Loucy (cell line): ENCODE results near the gene PTPA.

Source experiments
- H2AFZ ChIP-seq: fragments of 200-600 bp; sonication (generic); 2 replicates; pipeline ENCODE4 v1.6.0; 2016; ENCODE audit warnings: antibody characterized with exemption, mild to moderate bottlenecking, low read length, moderate library complexity
- H3F3A ChIP-seq: fragments of 200-600 bp; 2 replicates; pipeline ENCODE4 v1.6.0; 2016; ENCODE audit warnings: antibody characterized with exemption, low read depth, mild to moderate bottlenecking
- H3K27me3 ChIP-seq: fragments of 200-600 bp; sonication (generic); 2 replicates; pipeline ENCODE4 v1.6.1; 2014; ENCODE audit warnings: low read length, mild to moderate bottlenecking; ENCODE audit not compliant: insufficient read depth, poor library complexity, severe bottlenecking
- H3K36me3 ChIP-seq: fragments of 200-600 bp; sonication (generic); 2 replicates; pipeline ENCODE4 v1.6.1; 2016; ENCODE audit warnings: low read length; ENCODE audit not compliant: insufficient read depth
- H3K4me1 ChIP-seq: fragments of 200-600 bp; sonication (generic); 2 replicates; pipeline ENCODE4 v1.5.1; 2014; ENCODE audit warnings: low read length, mild to moderate bottlenecking; ENCODE audit not compliant: insufficient read depth, poor library complexity, severe bottlenecking
- H3K4me2 ChIP-seq: fragments of 200-600 bp; sonication (generic); 2 replicates; pipeline ENCODE4 v1.6.0; 2014; ENCODE audit warnings: antibody characterized with exemption, low read length, low read depth, mild to moderate bottlenecking; ENCODE audit not compliant: poor library complexity, severe bottlenecking
- H3K4me3 ChIP-seq: fragments of 200-600 bp; sonication (generic); 2 replicates; pipeline ENCODE4 v1.5.1; 2014; ENCODE audit warnings: low read length, mild to moderate bottlenecking, mixed read lengths; ENCODE audit not compliant: poor library complexity, severe bottlenecking
- H3K79me2 ChIP-seq: fragments of 200-600 bp; sonication (generic); 2 replicates; pipeline ENCODE4 v1.6.1; 2014; ENCODE audit warnings: low read length; ENCODE audit not compliant: insufficient read depth
- H3K9ac ChIP-seq: fragments of 200-600 bp; sonication (generic); 2 replicates; pipeline ENCODE4 v1.6.0; 2014; ENCODE audit warnings: mild to moderate bottlenecking, low read depth, low read length, moderate library complexity; ENCODE audit not compliant: poor library complexity, severe bottlenecking
- H3K9me2 ChIP-seq: fragments of 200-600 bp; sonication (generic); replicated peaks from 2 replicates; pipeline ENCODE4 v1.6.1; 2016; ENCODE audit warnings: low read depth, low read length, mixed read lengths
- H3K9me3 ChIP-seq: fragments of 200-600 bp; sonication (generic); 2 replicates; pipeline ENCODE4 v1.6.1; 2014; ENCODE audit warnings: mild to moderate bottlenecking, antibody characterized with exemption, low read length, low read depth; ENCODE audit not compliant: insufficient read depth
- H4K20me1 ChIP-seq: fragments of 200-600 bp; sonication (generic); 2 replicates; pipeline ENCODE4 v1.6.0; 2014; ENCODE audit warnings: antibody characterized with exemption, low read length, mild to moderate bottlenecking; ENCODE audit not compliant: insufficient read depth, poor library complexity, severe bottlenecking
- CTCF ChIP-seq: fragments of 200-600 bp; sonication (generic); conservative IDR thresholded peaks from 2 replicates; pipeline ENCODE4 v1.5.1; 2014; ENCODE audit warnings: mild to moderate bottlenecking, antibody characterized with exemption, low read length
- EZH2phosphoT487 ChIP-seq: fragments of 200-600 bp; IDR thresholded peaks from 2 replicates; pipeline ENCODE4 v1.6.1; 2018; ENCODE audit warnings: antibody characterized with exemption, mild to moderate bottlenecking, moderate library complexity, borderline replicate concordance

PTPA gene

GRCh38 chr9:129110740-129111527 is at the start of gene PTPA, which contains the start of gene CRAT:
PTPA (plus strand) TSS chr9:129111415; CDS start chr9:129111601, 186 bp downstream.
CRAT (minus strand) TSS chr9:129110793; CDS start chr9:129110509, 284 bp downstream.
- no peaks in the 10 kb centered on the region for H3K9me3 ChIP-seq
- peaks cover 45% of the 10 kb centered on the region for H3K79me2 ChIP-seq
- H2AFZ ChIP-seq, result peak within 1 kb of the TSS; percentile 89
- H4K20me1 ChIP-seq, result peaks cover 5% of the 10 kb centered on the region
- H3K9me2 ChIP-seq, result no peaks in the 10 kb centered on the region
- peaks cover 10% of the 10 kb centered on the region for H3K4me1 ChIP-seq
- peak within 1 kb of the TSS; percentile 91 for H3K4me3 ChIP-seq
- no peaks in the 10 kb centered on the region for H3F3A ChIP-seq
- no peaks in the 10 kb centered on the region for H3K27me3 ChIP-seq
- no peaks in the 10 kb centered on the region for H3K36me3 ChIP-seq
- TF ChIP-seq EZH2phosphoT487 (no peak), CTCF (no peak)
- peak within 1 kb of the TSS; percentile 92 for H3K9ac ChIP-seq
- peak within 1 kb of the TSS; percentile 85 for H3K4me2 ChIP-seq

DNA sequence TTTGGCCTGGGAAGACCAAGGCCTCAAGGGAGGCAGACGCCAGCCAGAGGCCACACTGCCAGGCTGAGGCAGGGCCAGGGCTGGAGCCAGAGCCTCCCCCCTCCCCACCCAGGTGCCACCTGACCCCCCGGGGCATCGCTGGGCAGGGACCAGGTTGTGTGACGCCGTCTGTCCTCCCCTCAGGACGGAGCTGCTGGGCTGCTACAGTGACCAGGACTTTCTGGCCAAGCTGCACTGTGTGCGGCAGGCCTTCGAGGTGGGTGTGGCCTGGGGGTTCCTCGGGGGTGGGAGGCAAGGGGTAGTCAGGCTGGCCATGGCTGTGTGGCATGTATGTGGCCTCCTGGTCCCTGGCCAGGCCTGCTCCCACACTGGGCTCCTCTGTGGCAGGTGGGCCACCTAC is 48.2 kb upstream of the PTPA start:
- Histone ChIP-seq H3K4me2 (no peak overlapping the region), H3K27me3 (no peaks in the 10 kb centered on the region), H3K4me3 (no peak overlapping the region), H3K4me1 (peaks cover 8% of the 10 kb centered on the region), H3K9me3 (no peaks in the 10 kb centered on the region), H3K36me3 (no peaks in the 10 kb centered on the region; the same call in 1 of the 2 replicates), H3K9me2 (no peaks in the 10 kb centered on the region), H3K9ac (no peak overlapping the region), H3F3A (no peaks in the 10 kb centered on the region), H4K20me1 (no peaks in the 10 kb centered on the region), H3K79me2 (no peaks in the 10 kb centered on the region), H2AFZ (no peak overlapping the region)
- TF ChIP-seq EZH2phosphoT487, result no peak
- no peak for TF ChIP-seq CTCF

GRCh38 chr9:129064499-129064908 is 46.7 kb upstream of the PTPA start:
- Histone ChIP-seq H3F3A (peaks cover 7% of the 10 kb centered on the region; the same call in 1 of the 2 replicates), H3K9me3 (no peaks in the 10 kb centered on the region), H4K20me1 (no peaks in the 10 kb centered on the region), H3K9me2 (no peaks in the 10 kb centered on the region), H3K27me3 (no peaks in the 10 kb centered on the region), H3K4me1 (peaks cover 18% of the 10 kb centered on the region), H3K4me3 (no peak overlapping the region), H3K9ac (no peak overlapping the region), H2AFZ (no peak overlapping the region), H3K36me3 (no peaks in the 10 kb centered on the region; the same call in 1 of the 2 replicates), H3K4me2 (no peak overlapping the region), H3K79me2 (no peaks in the 10 kb centered on the region)
- no peak for TF ChIP-seq CTCF
- TF ChIP-seq EZH2phosphoT487, result no peak
